KMS-11 (cell line): ENCODE results near the gene OR13A1.

Source experiments
- H2AFZ ChIP-seq: fragments of 200-600 bp; sonication (generic); 2 replicates; pipeline ENCODE4 v1.6.1; 2016; ENCODE audit warnings: antibody characterized with exemption, mixed run types, low read depth
- H3K27ac ChIP-seq: fragments of 200-600 bp; sonication (generic); 2 replicates; pipeline ENCODE4 v1.6.1; 2016; ENCODE audit warnings: mild to moderate bottlenecking, mixed run types
- H3K27me3 ChIP-seq: fragments of 200-600 bp; sonication (generic); 2 replicates; pipeline ENCODE4 v1.6.1; 2017; ENCODE audit warnings: mild to moderate bottlenecking, low read depth, mixed run types, moderate library complexity; ENCODE audit not compliant: insufficient read depth
- H3K36me3 ChIP-seq: fragments of 200-600 bp; sonication (generic); 2 replicates; pipeline ENCODE4 v1.6.1; 2017; ENCODE audit warnings: mild to moderate bottlenecking, mixed run types; ENCODE audit not compliant: insufficient read depth
- H3K4me1 ChIP-seq: fragments of 200-600 bp; sonication (generic); 2 replicates; pipeline ENCODE4 v1.6.1; 2016; ENCODE audit warnings: mild to moderate bottlenecking, low read depth, mixed run types; ENCODE audit not compliant: poor library complexity, severe bottlenecking
- H3K4me2 ChIP-seq: fragments of 200-600 bp; sonication (generic); 2 replicates; pipeline ENCODE4 v1.7.0; 2016; ENCODE audit warnings: mild to moderate bottlenecking, mixed run types
- H3K4me3 ChIP-seq: fragments of 200-600 bp; sonication (generic); IDR thresholded peaks from 2 replicates; pipeline ENCODE4 v1.6.1; 2017; ENCODE audit warnings: low read depth, low read length, mixed read lengths; ENCODE audit not compliant: insufficient read depth
- H3K79me2 ChIP-seq: fragments of 200-600 bp; sonication (generic); 2 replicates; pipeline ENCODE4 v1.6.1; 2016; ENCODE audit warnings: low read depth, mixed run types; ENCODE audit not compliant: insufficient read depth
- H3K9ac ChIP-seq: fragments of 200-600 bp; sonication (generic); 2 replicates; pipeline ENCODE4 v1.6.1; 2016; ENCODE audit warnings: mild to moderate bottlenecking, mixed run types
- H4K20me1 ChIP-seq: fragments of 200-600 bp; sonication (generic); 2 replicates; pipeline ENCODE4 v1.6.1; 2016; ENCODE audit warnings: mild to moderate bottlenecking, mixed run types; ENCODE audit not compliant: insufficient read depth
- CTCF ChIP-seq: fragments of 200-600 bp; sonication (generic); conservative IDR thresholded peaks from 2 replicates; pipeline ENCODE4 v1.6.1; 2017; ENCODE audit warnings: low read depth, mild to moderate bottlenecking, antibody characterized with exemption, low read length, moderate library complexity, mixed read lengths

OR13A1 gene

GRCh38 chr10:45257600-45257999 lies 57.8 kb downstream of the OR13A1 start:
- Histone ChIP-seq H3K36me3 (no peaks in the 10 kb centered on the region), H2AFZ (no peak overlapping the region), H3K27ac (no peak overlapping the region), H3K4me3 (no peak overlapping the region), H3K4me2 (no peak overlapping the region), H3K27me3 (no peaks in the 10 kb centered on the region), H4K20me1 (no peaks in the 10 kb centered on the region), H3K9ac (no peak overlapping the region), H3K79me2 (no peaks in the 10 kb centered on the region), H3K4me1 (no peaks in the 10 kb centered on the region)
- TF ChIP-seq CTCF, result no peak

DNA sequence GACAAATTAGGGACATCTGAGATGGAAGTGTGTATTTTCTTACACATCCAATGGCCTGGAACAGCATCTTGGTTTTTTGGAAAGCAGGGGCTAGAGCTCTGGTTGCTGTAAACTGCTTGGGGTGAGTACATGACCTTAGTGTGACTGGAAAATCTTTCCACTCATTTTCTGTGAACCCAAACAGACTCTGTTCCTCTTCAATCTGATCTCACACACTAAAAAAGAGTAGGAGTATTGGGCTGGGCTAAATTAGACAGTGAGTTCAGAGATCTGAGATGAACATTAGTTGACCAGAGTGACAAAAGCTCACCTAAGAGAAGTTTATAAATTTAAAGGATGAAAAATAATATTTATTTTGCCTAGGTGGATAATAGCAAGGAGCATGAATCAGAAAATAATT lies 59.2 kb downstream of the OR13A1 start:
- Histone ChIP-seq H3K36me3 (no peaks in the 10 kb centered on the region), H3K27me3 (no peaks in the 10 kb centered on the region)

GRCh38 chr10:45255706-45256105 lies 59.7 kb downstream of the OR13A1 start:
- no peak for TF ChIP-seq CTCF
- H4K20me1 ChIP-seq, result no peaks in the 10 kb centered on the region
- no peak overlapping the region for H3K27ac ChIP-seq
- no peaks in the 10 kb centered on the region for H3K27me3 ChIP-seq
- no peak overlapping the region for H2AFZ ChIP-seq
- H3K9ac ChIP-seq, result no peak overlapping the region
- H3K4me2 ChIP-seq, result no peak overlapping the region
- H3K4me1 ChIP-seq, result peaks cover 3% of the 10 kb centered on the region
- no peaks in the 10 kb centered on the region for H3K79me2 ChIP-seq
- H3K36me3 ChIP-seq, result no peaks in the 10 kb centered on the region
- H3K4me3 ChIP-seq, result no peak overlapping the region

More for the DNA sequence above, 59.2 kb downstream of the OR13A1 start:
- Histone ChIP-seq H3K9ac (no peak overlapping the region), H2AFZ (no peak overlapping the region), H3K4me1 (no peaks in the 10 kb centered on the region), H4K20me1 (no peaks in the 10 kb centered on the region), H3K4me3 (no peak overlapping the region), H3K4me2 (no peak overlapping the region), H3K27ac (no peak overlapping the region), H3K79me2 (no peaks in the 10 kb centered on the region)
- no peak for TF ChIP-seq CTCF

GRCh38 chr10:45254892-45255291 lies 60.5 kb downstream of the OR13A1 start:
- Histone ChIP-seq H3K27ac (no peak overlapping the region), H3K4me1 (peaks cover 8% of the 10 kb centered on the region), H3K9ac (no peak overlapping the region), H3K79me2 (no peaks in the 10 kb centered on the region), H3K4me3 (no peak overlapping the region), H3K27me3 (no peaks in the 10 kb centered on the region), H2AFZ (no peak overlapping the region), H3K36me3 (no peaks in the 10 kb centered on the region), H3K4me2 (no peak overlapping the region), H4K20me1 (no peaks in the 10 kb centered on the region)
- no peak for TF ChIP-seq CTCF
